ENCODE measurements around the gene ZNF641.
A peak's percentile ranks its signal among the peaks of the same experiment; 100 is the strongest.

Gene ZNF641

DNA sequence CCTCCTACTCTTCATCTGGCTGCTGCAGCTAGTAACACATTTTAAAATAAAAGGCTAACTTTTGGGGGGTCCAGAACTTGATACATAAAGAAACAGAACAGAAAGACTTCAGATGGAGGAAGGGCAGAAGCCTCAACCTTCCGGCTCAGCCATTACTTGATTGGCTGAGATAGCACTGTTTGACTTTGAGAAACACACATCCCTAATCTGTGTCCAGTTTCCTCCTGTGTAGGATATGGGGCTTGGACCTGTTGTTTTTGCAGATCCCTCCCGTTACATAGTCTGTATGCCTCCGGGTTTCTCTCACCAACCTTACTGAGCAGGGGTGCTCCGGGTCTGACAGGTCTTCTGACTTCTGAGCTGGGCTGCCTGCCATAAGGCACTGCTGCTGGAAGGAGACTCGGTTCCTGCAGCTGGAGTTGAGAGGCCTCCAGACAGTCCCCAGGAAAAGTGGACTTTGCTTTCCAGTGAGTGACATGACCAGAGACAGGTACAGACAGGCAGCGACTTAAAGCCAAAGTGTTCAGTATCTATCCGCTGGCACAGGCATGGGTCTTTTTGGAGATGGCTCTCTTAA is 8.3 kb upstream of the ZNF641 start:
- H3K27me3 ChIP-seq (ENCODE audit: insufficient read depth, low read length), result peaks cover 7% of the 10 kb centered on the region; the same call in 1 of the 2 replicates

DNA sequence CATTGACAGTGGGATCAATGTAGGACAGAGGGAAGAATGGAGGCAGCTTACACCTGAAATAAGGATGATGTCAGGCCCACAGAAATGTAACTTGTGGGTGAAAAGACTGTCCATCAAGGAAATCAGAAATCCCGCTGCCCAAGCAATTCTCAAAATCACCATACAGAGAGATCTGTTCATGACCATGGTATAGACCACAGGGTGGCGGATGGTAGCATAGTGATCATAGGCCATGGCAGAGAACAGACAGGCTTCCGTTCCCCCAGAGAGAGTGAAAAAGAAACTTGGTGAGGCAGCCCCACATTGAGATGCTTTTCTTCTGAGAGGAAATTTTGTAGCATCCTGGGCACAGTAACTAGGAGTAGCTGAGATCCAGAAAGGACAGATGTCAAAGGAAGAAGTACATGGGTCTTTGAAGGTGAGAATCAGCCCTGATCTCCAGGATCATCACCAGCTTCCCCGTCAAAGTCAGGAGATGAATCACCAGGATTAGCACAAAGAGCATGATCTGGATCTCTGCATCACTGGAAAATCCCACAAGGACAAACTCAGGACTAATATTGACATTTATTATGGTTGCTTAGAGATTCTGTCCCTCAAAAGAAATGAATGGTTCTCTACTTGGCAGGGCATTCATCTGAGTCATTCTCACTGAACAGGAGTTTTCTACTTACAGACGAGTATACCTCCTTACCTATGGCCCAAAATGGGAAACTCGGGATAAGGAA is 5.5 kb upstream of the ZNF641 start:
- Histone ChIP-seq H3K4me1 (ENCODE audit: insufficient read depth, low read length) (no peaks in the 10 kb centered on the region), H3K4me3 (ENCODE audit: low read length) (no peak overlapping the region), H3K27ac (ENCODE audit: low read length) (no peak overlapping the region), H3K36me3 (ENCODE audit: insufficient read depth, low read depth, low read length) (no peaks in the 10 kb centered on the region), H3K27me3 (ENCODE audit: insufficient read depth, low read length) (peaks cover 19% of the 10 kb centered on the region), H3K9me3 (ENCODE audit: insufficient read depth, low read depth, low read length) (no peaks in the 10 kb centered on the region), H3K9ac (ENCODE audit: low read depth, low read length) (no peak overlapping the region)

More for the DNA sequence above, 8.3 kb upstream of the ZNF641 start:
- Histone ChIP-seq H3K4me1 (ENCODE audit: insufficient read depth, low read length) (no peaks in the 10 kb centered on the region), H3K9me3 (ENCODE audit: insufficient read depth, low read depth, low read length) (no peaks in the 10 kb centered on the region), H3K4me3 (ENCODE audit: low read length) (no peak overlapping the region), H3K9ac (ENCODE audit: low read depth, low read length) (no peak overlapping the region), H3K36me3 (ENCODE audit: insufficient read depth, low read depth, low read length) (no peaks in the 10 kb centered on the region), H3K27ac (ENCODE audit: low read length) (no peak overlapping the region)

DNA sequence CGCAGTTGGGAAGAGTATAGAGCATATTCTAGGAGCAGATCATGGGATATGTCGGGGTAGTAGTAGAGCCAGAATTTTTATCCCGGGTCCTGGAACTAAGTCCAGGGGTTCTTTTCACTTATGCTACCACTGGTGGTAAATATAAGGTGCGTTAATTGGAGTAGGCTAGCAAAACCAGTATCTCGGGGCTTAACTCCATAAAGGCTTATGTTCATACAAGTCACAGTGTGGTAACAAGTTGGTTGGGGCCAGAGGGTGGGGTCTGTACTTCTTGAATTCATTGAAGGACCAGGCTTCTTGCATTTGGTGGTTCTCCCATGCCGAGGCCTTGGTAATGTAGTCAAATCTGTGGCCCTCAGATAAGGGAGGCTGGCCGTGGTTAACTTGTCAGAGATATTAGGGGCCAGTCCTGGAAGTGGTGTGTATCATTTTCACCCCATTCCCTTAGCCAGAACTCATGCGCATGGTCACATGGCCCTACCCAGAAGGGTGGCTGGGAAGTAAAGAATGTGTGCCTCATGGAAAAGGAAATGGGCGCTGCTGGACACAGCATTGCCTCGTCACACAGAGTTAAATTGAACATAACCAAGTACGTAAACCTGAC is 1.5 kb upstream of the ZNF641 start:
- Histone ChIP-seq H3K9ac (ENCODE audit: low read depth, low read length) (no peak overlapping the region), H3K4me1 (ENCODE audit: insufficient read depth, low read length) (peaks cover 4% of the 10 kb centered on the region; the same call in 1 of the 2 replicates)

DNA sequence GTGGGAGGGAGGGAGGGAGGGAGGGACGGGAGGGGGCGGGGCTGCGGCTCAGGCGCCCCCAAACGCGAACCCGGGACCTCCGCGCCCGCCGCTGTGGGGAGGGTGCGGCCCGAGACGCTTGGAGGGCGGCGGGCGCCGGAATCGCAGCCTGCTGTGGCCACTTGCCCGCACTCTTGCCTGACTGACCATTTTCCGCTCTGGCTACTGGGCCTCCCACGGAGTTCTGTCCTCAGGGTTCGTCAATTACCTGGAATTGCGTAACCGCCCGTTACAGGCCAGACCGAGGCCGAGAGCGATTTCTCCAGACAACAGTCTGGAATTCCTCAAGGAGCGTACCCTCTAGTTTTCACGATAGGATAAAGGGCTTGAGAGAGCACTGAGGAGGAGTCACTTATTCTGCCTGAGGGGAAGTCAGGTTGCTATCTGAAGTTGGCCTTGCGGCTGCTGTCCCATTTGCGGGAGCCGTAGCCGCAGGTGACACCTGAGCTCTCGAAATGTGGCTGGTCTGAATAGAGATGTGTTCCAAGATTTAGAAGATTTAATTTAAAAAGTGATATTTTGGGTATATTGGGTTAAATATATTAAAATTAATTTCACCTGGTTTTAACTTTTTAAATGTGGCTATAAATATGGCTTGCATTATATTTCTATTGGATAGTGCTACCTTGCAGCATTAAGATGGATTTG is 446 bp upstream of the ZNF641 start:
- H3K36me3 ChIP-seq (ENCODE audit: insufficient read depth, low read depth, low read length), result peaks cover 11% of the 10 kb centered on the region; the same call in 1 of the 2 replicates
- H3K4me1 ChIP-seq (ENCODE audit: insufficient read depth, low read length), result peaks cover 4% of the 10 kb centered on the region; the same call in 1 of the 2 replicates
- no peak overlapping the region for H3K27ac ChIP-seq (ENCODE audit: low read length)
- peaks cover 32% of the 10 kb centered on the region for H3K27me3 ChIP-seq (ENCODE audit: insufficient read depth, low read length)
- no peaks in the 10 kb centered on the region for H3K9me3 ChIP-seq (ENCODE audit: insufficient read depth, low read depth, low read length)
- peak overlapping the region; percentile 50; the same call in 1 of the 2 replicates for H3K9ac ChIP-seq (ENCODE audit: low read depth, low read length)
- H3K4me3 ChIP-seq (ENCODE audit: low read length), result peak overlapping the region; percentile 89

More for the DNA sequence above, 1.5 kb upstream of the ZNF641 start:
- no peak overlapping the region for H3K27ac ChIP-seq (ENCODE audit: low read length)
- H3K36me3 ChIP-seq (ENCODE audit: insufficient read depth, low read depth, low read length), result peaks cover 4% of the 10 kb centered on the region; the same call in 1 of the 2 replicates
- H3K27me3 ChIP-seq (ENCODE audit: insufficient read depth, low read length), result peaks cover 36% of the 10 kb centered on the region
- H3K4me3 ChIP-seq (ENCODE audit: low read length), result no peak overlapping the region
- no peaks in the 10 kb centered on the region for H3K9me3 ChIP-seq (ENCODE audit: insufficient read depth, low read depth, low read length)

DNA sequence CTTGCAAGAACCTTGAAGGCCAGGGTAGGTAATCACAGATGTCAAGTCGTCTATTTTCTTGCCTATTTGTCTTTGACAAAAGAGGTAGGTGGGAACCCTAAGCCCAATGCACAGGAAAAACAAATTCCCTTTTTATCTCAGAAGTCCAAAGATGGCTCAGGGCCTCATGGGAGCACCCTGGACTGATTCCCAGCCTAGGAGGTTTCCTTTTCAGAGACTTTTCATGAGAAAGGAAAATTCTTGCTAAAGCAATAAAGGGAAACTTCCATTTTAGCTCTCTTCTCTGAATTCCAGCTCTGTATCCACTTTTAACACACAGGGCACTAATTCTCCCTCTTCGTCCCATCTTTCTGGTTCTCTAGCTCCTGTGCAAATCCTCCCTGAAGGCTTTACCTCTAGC is 1.2 kb downstream of the ZNF641 start:
- peaks cover 28% of the 10 kb centered on the region for H3K27me3 ChIP-seq (ENCODE audit: insufficient read depth, low read length)
- H3K4me3 ChIP-seq (ENCODE audit: low read length), result peak overlapping the region; percentile 94; the same call in 1 of the 2 replicates
- H3K36me3 ChIP-seq (ENCODE audit: insufficient read depth, low read depth, low read length), result peaks cover 17% of the 10 kb centered on the region
- peak overlapping the region; percentile 69; the same call in 1 of the 2 replicates for H3K9ac ChIP-seq (ENCODE audit: low read depth, low read length)
- no peaks in the 10 kb centered on the region for H3K9me3 ChIP-seq (ENCODE audit: insufficient read depth, low read depth, low read length)
- peaks cover 4% of the 10 kb centered on the region; the same call in 1 of the 2 replicates for H3K4me1 ChIP-seq (ENCODE audit: insufficient read depth, low read length)
- no peak overlapping the region for H3K27ac ChIP-seq (ENCODE audit: low read length)

DNA sequence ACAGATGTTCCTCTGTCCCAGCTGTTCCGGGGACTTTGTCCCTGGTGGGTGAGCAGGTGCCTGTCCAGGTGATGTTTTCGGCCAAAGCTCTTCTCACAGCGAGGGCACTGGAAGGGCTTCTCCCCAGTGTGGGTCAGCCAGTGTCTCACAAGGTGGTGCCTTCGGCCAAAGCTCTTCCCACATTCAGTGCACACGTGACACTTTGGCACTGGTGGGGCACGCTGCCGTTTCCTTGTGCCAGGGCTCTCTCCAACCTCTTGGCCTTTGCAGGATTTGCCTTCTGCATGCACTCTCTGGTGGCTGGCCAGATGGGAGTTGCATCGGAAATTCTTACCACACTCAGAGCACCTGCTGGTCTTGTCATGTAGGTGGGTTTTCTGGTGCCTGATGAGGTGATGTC is 7.7 kb downstream of the ZNF641 start:
- H3K27ac ChIP-seq (ENCODE audit: low read length), result no peak overlapping the region
- no peaks in the 10 kb centered on the region for H3K4me1 ChIP-seq (ENCODE audit: insufficient read depth, low read length)
- H3K27me3 ChIP-seq (ENCODE audit: insufficient read depth, low read length), result no peaks in the 10 kb centered on the region
- H3K4me3 ChIP-seq (ENCODE audit: low read length), result no peak overlapping the region
- H3K36me3 ChIP-seq (ENCODE audit: insufficient read depth, low read depth, low read length), result peaks cover 29% of the 10 kb centered on the region
- no peaks in the 10 kb centered on the region for H3K9me3 ChIP-seq (ENCODE audit: insufficient read depth, low read depth, low read length)
- H3K9ac ChIP-seq (ENCODE audit: low read depth, low read length), result no peak overlapping the region

DNA sequence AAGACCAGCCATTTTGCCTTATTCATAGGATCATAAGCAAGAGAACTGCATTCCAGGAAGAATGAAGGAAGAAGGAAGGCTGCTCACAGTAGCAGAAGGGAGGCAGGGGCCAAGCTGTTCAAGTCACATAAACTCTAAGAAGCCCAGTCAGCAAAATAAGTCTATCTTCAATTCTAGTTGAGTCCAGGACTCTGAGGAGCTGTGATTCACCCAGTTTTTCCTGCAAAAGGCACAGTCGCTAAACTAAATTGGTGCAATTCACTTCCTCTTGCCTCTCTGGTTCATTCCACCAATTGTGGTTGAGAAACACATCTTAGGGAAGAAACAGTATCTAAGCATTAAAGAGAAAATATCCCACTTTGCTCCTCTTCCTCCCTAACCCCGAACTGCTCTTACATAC is 9.8 kb downstream of the ZNF641 start:
- Histone ChIP-seq H3K27ac (ENCODE audit: low read length) (no peak overlapping the region), H3K9ac (ENCODE audit: low read depth, low read length) (no peak overlapping the region)

DNA sequence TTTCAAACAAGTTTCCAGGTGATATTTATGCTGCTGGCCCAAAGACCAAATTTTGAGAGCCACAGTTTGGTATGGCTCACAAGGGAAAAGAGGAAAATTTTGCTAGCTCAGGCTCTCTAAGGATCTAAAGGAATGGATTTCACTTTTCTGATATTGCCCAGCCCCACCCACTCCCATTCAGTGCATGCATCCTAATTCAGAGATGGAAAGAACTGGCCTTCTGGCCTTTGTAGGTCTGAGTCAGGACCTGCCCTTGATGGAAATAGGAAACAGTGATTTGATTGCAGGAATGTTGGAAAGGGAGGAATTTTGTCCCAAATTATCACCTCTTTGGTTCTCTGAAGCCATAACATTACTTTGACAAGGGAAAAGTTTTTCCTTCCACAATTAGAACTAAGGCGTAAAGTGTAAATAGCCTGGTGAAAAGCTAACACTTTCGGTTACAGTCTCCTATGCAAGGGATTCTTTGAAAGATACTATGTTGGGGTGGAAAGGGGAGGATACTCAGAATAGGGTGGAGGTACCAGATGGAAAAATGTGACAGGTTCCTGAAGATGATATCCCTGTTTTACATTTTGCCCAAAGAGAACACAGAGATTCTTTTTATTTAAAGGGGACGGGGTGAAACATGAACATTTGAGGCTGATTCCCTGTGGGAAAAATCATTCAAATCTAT is 11.1 kb downstream of the ZNF641 start:
- Histone ChIP-seq H3K9ac (ENCODE audit: low read depth, low read length) (no peak overlapping the region), H3K4me1 (ENCODE audit: insufficient read depth, low read length) (no peaks in the 10 kb centered on the region), H3K27ac (ENCODE audit: low read length) (no peak overlapping the region), H3K4me3 (ENCODE audit: low read length) (no peak overlapping the region), H3K36me3 (ENCODE audit: insufficient read depth, low read depth, low read length) (peaks cover 13% of the 10 kb centered on the region; the same call in 1 of the 2 replicates), H3K27me3 (ENCODE audit: insufficient read depth, low read length) (no peaks in the 10 kb centered on the region), H3K9me3 (ENCODE audit: insufficient read depth, low read depth, low read length) (peaks cover 6% of the 10 kb centered on the region; the same call in 1 of the 2 replicates)

More for the DNA sequence above, 9.8 kb downstream of the ZNF641 start:
- Histone ChIP-seq H3K9me3 (ENCODE audit: insufficient read depth, low read depth, low read length) (no peaks in the 10 kb centered on the region; the same call in 1 of the 2 replicates), H3K36me3 (ENCODE audit: insufficient read depth, low read depth, low read length) (peaks cover 18% of the 10 kb centered on the region), H3K27me3 (ENCODE audit: insufficient read depth, low read length) (no peaks in the 10 kb centered on the region), H3K4me3 (ENCODE audit: low read length) (no peak overlapping the region), H3K4me1 (ENCODE audit: insufficient read depth, low read length) (no peaks in the 10 kb centered on the region)

DNA sequence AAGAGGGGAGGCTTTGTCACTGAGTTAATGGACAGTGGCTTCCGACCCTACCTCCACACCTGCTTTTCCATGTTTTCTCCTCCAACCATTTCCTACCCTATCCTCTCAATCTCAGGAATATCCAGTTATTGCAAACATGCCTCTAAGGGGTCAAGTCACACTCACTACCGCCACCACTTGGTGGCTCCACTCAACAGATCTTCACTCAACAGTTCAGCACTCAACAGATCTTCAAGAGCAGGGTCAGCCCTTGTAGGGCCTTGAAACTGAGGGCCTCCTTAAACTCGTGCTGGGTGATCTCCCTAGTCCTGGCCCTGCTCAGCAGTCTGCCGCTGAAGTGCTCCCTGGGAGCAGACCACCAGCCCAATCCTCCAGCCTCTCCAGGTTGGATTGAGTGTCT is 14.2 kb downstream of the ZNF641 start:
- Histone ChIP-seq H3K27me3 (ENCODE audit: insufficient read depth, low read length) (no peaks in the 10 kb centered on the region), H3K9ac (ENCODE audit: low read depth, low read length) (no peak overlapping the region), H3K9me3 (ENCODE audit: insufficient read depth, low read depth, low read length) (peaks cover 9% of the 10 kb centered on the region; the same call in 1 of the 2 replicates), H3K27ac (ENCODE audit: low read length) (no peak overlapping the region), H3K36me3 (ENCODE audit: insufficient read depth, low read depth, low read length) (0 out of 2 replicates have a peak, but pooled peaks cover 3% of the 10 kb centered on the region), H3K4me3 (ENCODE audit: low read length) (no peak overlapping the region), H3K4me1 (ENCODE audit: insufficient read depth, low read length) (no peaks in the 10 kb centered on the region)

DNA sequence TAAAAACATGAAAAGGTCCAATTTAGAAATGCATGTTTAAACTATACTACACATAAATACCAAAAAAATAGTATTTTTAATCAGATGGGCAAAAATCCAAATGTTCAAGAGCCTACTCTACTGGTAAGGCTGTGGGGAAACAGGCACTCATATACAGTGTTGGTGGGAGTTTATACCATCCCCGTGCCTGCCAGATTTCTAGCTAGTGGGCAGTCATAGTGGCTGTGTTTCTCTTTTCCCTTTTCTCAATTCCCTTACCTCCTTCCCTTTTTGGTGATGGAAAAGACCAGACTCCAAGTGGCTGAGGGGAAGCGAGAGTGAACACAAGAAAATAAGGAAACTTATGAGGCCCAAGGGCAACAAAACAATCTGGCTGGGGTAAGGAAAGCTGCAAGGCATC is 14.7 kb downstream of the ZNF641 start:
- no peaks in the 10 kb centered on the region for H3K27me3 ChIP-seq (ENCODE audit: insufficient read depth, low read length)
- peaks cover 12% of the 10 kb centered on the region; the same call in 1 of the 2 replicates for H3K9me3 ChIP-seq (ENCODE audit: insufficient read depth, low read depth, low read length)
- H3K4me1 ChIP-seq (ENCODE audit: insufficient read depth, low read length), result no peaks in the 10 kb centered on the region
- 0 out of 2 replicates have a peak, but pooled peaks cover 3% of the 10 kb centered on the region for H3K36me3 ChIP-seq (ENCODE audit: insufficient read depth, low read depth, low read length)
- H3K9ac ChIP-seq (ENCODE audit: low read depth, low read length), result no peak overlapping the region
- H3K4me3 ChIP-seq (ENCODE audit: low read length), result no peak overlapping the region
- H3K27ac ChIP-seq (ENCODE audit: low read length), result no peak overlapping the region

DNA sequence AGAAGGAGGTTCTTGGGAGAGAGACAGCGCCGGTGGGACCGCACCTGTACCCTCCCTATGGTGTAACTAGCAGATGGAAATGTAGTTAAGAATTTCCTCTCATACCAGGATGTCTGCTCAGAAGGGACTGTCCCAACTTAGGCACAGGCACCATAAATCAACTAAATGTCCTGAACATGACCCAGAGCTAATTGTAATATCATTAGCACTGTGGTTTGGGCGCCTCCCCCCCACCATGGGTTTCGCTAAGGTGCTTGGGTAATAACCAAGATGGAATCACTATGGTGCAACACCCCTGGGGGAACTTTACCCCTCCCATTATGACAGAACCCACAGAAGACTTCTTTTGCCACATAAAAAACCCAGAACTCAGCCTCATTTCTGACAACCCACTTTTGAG is 15.9 kb downstream of the ZNF641 start:
- Histone ChIP-seq H3K9me3 (ENCODE audit: insufficient read depth, low read depth, low read length) (peaks cover 13% of the 10 kb centered on the region; the same call in 1 of the 2 replicates), H3K4me3 (ENCODE audit: low read length) (no peak overlapping the region), H3K4me1 (ENCODE audit: insufficient read depth, low read length) (no peaks in the 10 kb centered on the region), H3K27me3 (ENCODE audit: insufficient read depth, low read length) (no peaks in the 10 kb centered on the region; the same call in 1 of the 2 replicates), H3K9ac (ENCODE audit: low read depth, low read length) (no peak overlapping the region), H3K36me3 (ENCODE audit: insufficient read depth, low read depth, low read length) (0 out of 2 replicates have a peak, but pooled peaks cover under 1% of the 10 kb centered on the region), H3K27ac (ENCODE audit: low read length) (no peak overlapping the region)
